ENCODE data around the gene ZMPSTE24.

DNA sequence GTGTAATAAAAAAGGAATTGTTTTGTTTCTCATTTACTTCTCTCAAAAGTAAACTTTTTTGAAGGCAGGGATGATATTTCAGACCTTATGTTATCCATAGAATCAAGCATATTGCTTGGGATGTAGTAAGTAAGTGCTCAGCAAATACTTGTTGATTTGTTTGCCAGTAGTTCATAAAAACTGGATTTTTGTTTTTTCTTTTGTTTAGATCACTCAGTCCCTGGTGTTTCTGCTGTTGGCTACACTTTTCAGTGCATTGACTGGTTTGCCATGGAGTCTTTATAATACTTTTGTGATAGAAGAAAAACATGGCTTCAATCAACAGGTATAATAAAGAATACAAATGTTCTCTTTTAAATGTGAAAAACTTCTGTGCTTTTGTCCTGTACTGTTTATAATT is 10.2 kb downstream of the ZMPSTE24 start:
- TF ChIP-seq CTCF (IDR thresholded peaks at IDR 0.05) (no peak), POLR2A (IDR thresholded peaks at IDR 0.05) (no peak)

All from testis (tissue), 2 donors.